Ishikawa (cell line): ENCODE data around the gene SMOC1.

Experiments used
- CEBPB ChIP-seq: IDR thresholded peaks from 2 replicates; pipeline ENCODE4 v1.6.1; 2012
- CREB1 ChIP-seq: IDR thresholded peaks from 2 replicates; pipeline ENCODE4 v1.6.1; 2012; ENCODE audit warnings: low read depth
- EGR1 ChIP-seq: IDR thresholded peaks from 2 replicates; pipeline ENCODE4 v1.6.1; 2012
- EP300 ChIP-seq: IDR thresholded peaks from 2 replicates; pipeline ENCODE4 v1.6.1; 2012; ENCODE audit warnings: borderline replicate concordance
- FOXM1 ChIP-seq: IDR thresholded peaks from 2 replicates; pipeline ENCODE4 v1.6.1; 2012; ENCODE audit warnings: low read depth, borderline replicate concordance
- MAX ChIP-seq: IDR thresholded peaks from 2 replicates; pipeline ENCODE4 v1.6.1; 2012
- NFIC ChIP-seq: IDR thresholded peaks from 2 replicates; pipeline ENCODE4 v1.6.1; 2012
- RAD21 ChIP-seq: IDR thresholded peaks from 2 replicates; pipeline ENCODE4 v1.6.1; 2012; ENCODE audit warnings: low read depth
- REST ChIP-seq: IDR thresholded peaks from 2 replicates; pipeline ENCODE4 v1.6.1; 2012; ENCODE audit warnings: low read depth, mild to moderate bottlenecking
- TAF1 ChIP-seq: IDR thresholded peaks from 2 replicates; pipeline ENCODE4 v1.6.1; 2012; ENCODE audit warnings: low read depth, mild to moderate bottlenecking
- TCF12 ChIP-seq: IDR thresholded peaks from 2 replicates; pipeline ENCODE4 v1.6.1; 2012; ENCODE audit warnings: low read depth
- TEAD4 ChIP-seq: IDR thresholded peaks from 2 replicates; pipeline ENCODE4 v1.6.1; 2012
- USF1 ChIP-seq: IDR thresholded peaks from 2 replicates; pipeline ENCODE4 v1.6.1; 2012
- YY1 ChIP-seq: IDR thresholded peaks from 2 replicates; pipeline ENCODE4 v1.6.1; 2012; ENCODE audit warnings: low read depth
- ZBTB7A ChIP-seq: IDR thresholded peaks from 2 replicates; pipeline ENCODE4 v1.6.1; 2012; ENCODE audit warnings: low read depth

Gene SMOC1

GRCh38 chr14:70018230-70018629 lies 139.0 kb downstream of the SMOC1 start:
- TF ChIP-seq TAF1 (no peak), EP300 (no peak), YY1 (no peak), TCF12 (no peak), EGR1 (no peak), CEBPB (no peak), NFIC (no peak), RAD21 (no peak), ZBTB7A (no peak), FOXM1 (no peak), USF1 (no peak), REST (no peak), MAX (no peak), CREB1 (no peak), TEAD4 (no peak)

GRCh38 chr14:70018713-70019211 lies 139.5 kb downstream of the SMOC1 start:
- TF ChIP-seq FOXM1, result no peak
- no peak for TF ChIP-seq CEBPB
- TF ChIP-seq YY1, result no peak
- TF ChIP-seq TCF12, result no peak
- TF ChIP-seq RAD21, result no peak
- no peak for TF ChIP-seq NFIC
- no peak for TF ChIP-seq EGR1
- no peak for TF ChIP-seq TAF1
- no peak for TF ChIP-seq REST
- no peak for TF ChIP-seq TEAD4
- TF ChIP-seq ZBTB7A, result no peak
- TF ChIP-seq CREB1, result no peak
- no peak for TF ChIP-seq USF1
- TF ChIP-seq EP300, result no peak
- TF ChIP-seq MAX, result no peak

- no peak for TF ChIP-seq EP300
- TF ChIP-seq CREB1, result no peak
- no peak for TF ChIP-seq REST
- no peak for TF ChIP-seq FOXM1
Measured at GRCh38 chr14:70019695-70020094, 140.5 kb downstream of the SMOC1 start.

GRCh38 chr14:70020352-70021170 lies 141.3 kb downstream of the SMOC1 start:
- TF ChIP-seq ZBTB7A (no peak), NFIC (no peak), EGR1 (no peak), RAD21 (no peak), REST (no peak), TCF12 (no peak), CREB1 (no peak), TEAD4 (no peak), MAX (no peak), CEBPB (no peak), EP300 (no peak), TAF1 (no peak), FOXM1 (no peak), YY1 (no peak)
